HFF-Myc (cell line): ENCODE measurements around the gene AKR1C2.
"Not testable (repeated sequence)": the region's sequence is repeated elsewhere in the genome, so short reads cannot be mapped to it uniquely, and the experiment has no call there.

Source experiments
- DNase-seq: peaks from one replicate; pipeline ENCODE4 v3.0.0-alpha.2; 2011; ENCODE audit warnings: low read depth; ENCODE audit errors: extremely low read depth
- H3K4me3 ChIP-seq: replicated peaks from 2 replicates; pipeline ENCODE4 v1.5.1; 2011; ENCODE audit warnings: low read depth, mild to moderate bottlenecking, control low read depth, low read length
- TF ChIP-seq, protein P1 (sequence below): IDR thresholded peaks from 2 replicates; pipeline ENCODE4 v1.5.1; 2012; ENCODE audit warnings: mild to moderate bottlenecking, low read depth, low read length, control low read depth; ENCODE audit errors: missing control alignments

The AKR1C2 gene

DNA sequence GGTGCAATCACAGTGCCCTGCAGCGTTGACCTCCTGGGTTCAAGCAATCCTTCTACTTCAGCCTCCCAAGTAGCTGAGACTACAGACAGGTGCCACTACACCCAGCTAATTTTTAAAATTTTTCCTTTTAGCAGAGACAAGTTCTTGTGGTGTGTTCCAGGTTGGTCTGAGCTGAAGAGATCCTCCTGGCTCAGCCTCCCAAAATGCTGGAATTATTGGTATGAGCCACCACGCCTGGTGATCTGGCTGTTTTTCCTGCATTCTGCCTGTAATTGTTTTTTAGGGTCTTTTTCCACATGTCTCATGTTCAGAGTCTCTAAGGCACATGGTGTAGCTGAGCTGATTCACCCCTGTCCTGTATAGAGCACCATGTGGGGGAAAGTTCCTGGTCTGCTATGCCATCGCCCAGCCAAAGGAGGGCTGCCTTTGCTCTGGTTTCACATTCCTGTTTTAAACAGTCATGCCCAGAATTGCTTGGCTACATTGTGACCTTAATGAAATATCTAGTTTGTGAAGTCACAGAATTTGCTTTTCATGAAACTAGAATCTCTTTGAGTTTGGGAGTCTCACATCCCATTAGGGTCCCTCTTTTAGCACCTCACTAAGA is 15.1 kb upstream of the AKR1C2 start:
- TF ChIP-seq, protein P1, sequence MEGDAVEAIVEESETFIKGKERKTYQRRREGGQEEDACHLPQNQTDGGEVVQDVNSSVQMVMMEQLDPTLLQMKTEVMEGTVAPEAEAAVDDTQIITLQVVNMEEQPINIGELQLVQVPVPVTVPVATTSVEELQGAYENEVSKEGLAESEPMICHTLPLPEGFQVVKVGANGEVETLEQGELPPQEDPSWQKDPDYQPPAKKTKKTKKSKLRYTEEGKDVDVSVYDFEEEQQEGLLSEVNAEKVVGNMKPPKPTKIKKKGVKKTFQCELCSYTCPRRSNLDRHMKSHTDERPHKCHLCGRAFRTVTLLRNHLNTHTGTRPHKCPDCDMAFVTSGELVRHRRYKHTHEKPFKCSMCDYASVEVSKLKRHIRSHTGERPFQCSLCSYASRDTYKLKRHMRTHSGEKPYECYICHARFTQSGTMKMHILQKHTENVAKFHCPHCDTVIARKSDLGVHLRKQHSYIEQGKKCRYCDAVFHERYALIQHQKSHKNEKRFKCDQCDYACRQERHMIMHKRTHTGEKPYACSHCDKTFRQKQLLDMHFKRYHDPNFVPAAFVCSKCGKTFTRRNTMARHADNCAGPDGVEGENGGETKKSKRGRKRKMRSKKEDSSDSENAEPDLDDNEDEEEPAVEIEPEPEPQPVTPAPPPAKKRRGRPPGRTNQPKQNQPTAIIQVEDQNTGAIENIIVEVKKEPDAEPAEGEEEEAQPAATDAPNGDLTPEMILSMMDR: peak; percentile 11
- H3K4me3 ChIP-seq, DNase-seq: not testable (repeated sequence)

DNA sequence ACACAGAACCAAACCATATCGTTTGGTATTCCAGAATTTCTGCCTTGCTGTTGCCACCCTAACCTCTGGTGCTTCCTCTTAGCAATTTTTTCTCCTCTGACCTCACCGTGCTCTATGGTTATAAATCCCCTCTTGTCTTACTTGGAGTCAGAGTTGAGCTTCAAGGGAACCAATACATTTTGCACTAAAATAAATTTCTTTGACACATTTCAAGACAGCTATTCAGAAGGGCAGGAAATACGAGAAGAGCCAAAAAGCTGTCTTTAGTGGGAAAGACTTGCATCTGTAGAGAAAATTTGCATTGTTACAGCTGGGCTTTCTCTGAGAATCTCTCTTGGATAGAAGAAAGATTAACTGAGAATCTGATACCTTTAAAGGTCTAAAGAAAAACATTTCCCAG is 14.5 kb upstream of the AKR1C2 start:
- TF ChIP-seq, protein P1: no peak
- no peak overlapping the region for H3K4me3 ChIP-seq
- DNase-seq: no peak

DNA sequence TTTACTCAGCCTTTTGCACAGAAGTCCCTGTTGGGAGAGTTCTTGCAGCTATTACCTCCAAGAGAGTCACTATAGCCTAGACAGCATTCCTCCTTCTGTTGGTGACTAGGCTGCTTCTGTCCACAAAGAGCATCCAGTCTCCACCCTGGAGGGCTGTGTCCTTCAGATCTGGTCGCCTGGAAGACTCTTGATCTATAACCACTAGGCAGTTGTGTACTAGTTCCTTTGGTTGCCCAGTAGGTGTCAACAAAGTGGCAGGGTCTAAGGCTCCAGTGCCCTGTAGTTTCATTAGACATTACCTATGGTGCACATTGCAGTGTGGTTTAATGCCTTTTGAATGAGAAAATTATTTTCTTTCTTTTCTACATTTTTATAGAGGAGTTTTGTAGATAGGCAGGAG is 11.3 kb upstream of the AKR1C2 start:
- H3K4me3 ChIP-seq: no peak overlapping the region
- TF ChIP-seq, protein P1: no peak
- no peak for DNase-seq

DNA sequence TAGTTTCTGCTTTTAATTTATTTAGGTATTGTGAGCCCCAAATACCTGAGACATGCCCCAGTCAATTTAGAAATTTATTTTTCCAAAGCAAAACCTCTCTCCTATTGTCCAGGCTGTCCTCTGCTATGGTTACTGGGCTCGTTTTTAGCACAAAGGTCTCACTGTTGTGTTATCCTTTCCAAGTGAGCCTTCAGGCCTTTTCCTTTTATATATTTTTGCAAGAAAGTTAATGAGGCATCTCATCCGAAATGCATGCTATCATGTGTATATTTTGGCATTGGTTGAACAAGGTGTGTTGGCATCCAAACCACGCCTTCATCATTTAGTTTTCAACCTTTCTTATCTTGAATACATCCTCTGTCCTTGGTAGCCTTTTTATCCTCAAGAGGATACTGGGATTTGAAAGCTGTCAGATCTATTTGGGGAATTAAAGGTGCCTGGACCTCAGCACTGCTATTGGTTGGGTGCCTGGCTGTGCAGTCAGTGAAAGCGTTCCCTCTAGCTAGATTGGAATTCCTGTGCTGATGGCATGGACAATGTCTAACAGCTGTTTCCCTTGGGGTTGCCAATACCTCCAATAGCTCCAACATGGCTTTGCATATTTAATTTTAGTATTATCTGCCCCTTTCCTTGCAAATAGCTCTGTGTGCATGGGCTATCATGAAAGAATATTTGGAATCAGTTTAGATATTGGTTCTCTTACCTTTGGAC is 10.7 kb upstream of the AKR1C2 start:
- DNase-seq, H3K4me3 ChIP-seq: not testable (repeated sequence)

DNA sequence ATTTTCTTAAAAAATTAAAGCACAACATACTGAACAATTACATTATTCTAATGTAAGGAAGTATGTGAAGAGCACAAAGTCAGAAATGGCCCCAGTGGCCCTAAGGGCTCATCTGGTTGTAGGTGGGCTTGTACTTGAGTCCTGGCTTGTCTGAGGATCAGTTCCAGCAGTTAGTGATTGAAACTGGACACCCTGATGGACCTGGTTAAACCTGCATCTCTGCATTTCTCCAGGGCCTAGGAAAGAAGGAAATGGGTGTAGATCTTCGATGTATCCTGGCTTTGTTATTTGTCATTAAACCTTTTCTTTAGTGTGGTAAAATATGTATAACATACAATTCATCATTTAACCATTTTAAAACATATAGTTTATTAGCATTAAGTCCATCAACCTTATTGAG is 9.7 kb upstream of the AKR1C2 start:
- no peak overlapping the region for H3K4me3 ChIP-seq
- TF ChIP-seq, protein P1: no peak
- DNase-seq: no peak

DNA sequence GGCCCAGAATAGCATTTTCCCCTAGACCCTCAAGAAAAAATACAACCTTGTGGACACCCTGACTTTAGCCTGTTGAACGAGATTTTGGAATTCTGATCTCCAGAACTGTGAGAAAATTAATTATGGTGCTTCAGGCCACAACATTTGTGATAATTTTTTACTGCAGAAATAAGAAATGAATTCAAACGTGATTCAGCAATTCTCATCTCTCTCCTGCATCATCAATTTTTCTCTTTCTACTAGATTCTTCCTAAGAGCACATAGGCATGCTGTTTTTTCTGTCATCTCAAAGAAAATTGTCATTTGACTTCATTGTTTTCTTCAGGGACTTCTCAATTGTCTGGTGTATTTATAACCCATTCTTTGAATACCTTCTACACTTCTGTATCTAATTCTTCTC is 8.9 kb upstream of the AKR1C2 start:
- TF ChIP-seq, protein P1: no peak
- H3K4me3 ChIP-seq: no peak overlapping the region
- DNase-seq: no peak

DNA sequence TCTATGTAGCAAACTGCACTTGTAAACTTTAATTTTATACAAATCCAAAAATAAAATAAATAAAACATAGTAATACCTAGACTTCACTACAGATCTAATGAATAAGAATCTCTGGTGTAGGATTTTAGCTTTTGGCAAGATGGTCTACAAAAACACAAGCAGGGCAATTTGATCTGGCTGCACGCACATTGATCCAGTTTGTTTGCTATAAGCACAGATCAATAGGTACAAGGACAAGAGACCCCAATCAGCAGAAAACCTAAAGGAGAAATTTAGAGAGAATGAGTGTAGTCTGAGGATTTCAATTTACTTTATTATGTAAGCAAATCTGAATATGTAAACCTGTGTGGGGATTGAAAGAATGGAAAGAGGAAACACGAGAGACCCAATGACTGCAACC is 7.7 kb upstream of the AKR1C2 start:
- not testable (repeated sequence) for DNase-seq

DNA sequence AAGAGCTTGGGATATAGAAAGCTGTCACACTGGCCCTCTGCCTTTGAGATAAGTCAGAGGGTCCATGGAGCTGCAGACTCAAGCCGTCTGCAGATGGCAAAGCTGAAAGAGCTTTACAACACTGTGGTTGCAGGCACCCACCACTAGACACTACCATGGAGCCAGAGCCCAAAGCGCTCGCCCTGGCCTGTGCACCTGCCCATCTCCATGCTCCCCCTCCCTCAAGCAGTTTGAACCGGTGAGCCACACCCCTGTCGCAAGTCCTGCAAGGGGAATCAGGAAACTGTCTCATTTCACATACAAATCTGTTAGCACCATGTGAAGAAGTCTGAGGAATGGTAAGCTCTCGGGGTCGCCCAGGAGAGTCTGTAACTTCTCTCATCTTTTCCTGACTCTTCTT is 6.4 kb upstream of the AKR1C2 start:
- DNase-seq, H3K4me3 ChIP-seq: not testable (repeated sequence)

More for the DNA sequence above, 7.7 kb upstream of the AKR1C2 start:
- not testable (repeated sequence) for H3K4me3 ChIP-seq

DNA sequence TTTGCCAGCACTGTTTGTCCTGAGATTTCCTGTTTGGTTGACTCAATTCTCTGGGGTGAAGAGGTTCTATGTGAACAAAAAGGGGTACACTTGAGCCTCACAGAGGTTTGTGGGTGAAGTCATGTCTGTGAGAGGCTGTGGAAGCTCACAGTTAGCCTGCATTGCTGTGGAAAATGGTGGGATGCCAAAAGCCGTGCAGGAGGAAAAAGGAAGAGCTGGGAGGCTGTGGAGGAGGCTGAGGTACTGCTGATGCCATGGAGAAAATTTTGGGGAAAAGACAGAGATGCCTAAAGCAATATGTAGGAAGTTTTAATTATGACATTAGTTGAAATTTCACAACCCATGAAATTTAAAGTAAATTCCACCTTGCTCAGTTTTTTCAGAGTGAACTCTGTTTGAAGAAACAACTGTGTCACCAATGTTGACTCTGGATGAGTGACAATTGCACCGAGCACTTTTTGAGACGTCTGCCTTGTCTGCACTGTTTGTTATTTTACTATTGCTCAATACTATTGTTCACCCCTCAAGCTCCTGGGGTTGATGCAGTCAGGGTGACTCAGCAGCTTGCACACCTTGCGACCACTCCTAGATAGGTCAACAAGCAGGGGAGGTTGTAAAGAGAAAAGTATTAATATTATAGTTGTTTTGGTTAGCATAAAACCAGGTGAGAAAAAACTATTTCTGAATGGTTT is 5.3 kb upstream of the AKR1C2 start:
- not testable (repeated sequence) for H3K4me3 ChIP-seq, DNase-seq

DNA sequence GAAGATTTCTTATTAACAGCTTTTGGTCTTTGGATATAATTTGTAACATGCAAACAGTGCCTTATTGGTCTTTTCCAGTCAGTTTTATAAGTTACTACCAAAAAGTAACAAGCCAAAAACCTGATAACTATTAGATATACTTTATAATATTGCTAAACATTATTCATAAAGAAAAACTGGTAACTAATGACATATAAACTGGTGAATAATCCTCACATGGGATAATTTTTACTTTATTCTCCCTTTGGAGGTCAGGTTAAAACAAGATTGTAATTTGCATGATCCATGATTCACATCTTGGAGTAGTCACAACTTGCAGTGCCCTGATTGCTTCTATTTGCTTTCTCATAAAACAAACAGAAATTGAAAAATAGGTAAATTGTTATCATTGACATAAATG is 844 bp upstream of the AKR1C2 start:
- not testable (repeated sequence) for DNase-seq

DNA sequence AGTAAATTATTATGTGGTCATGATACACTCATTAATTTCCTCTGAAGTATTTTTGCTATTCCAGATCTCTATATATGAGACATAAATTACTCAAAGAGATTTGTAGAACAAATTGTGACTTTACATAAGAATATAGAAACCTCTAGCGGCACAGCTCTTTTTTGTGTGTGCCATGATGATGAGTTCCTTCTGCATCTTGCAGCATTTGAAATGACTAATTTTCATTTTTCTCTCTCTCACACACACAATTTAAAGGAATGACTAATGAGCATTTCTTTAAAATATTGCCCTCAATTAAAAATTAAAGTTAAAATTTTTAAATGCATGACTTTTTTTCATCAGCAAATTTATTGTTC is 351 bp upstream of the AKR1C2 start:
- not testable (repeated sequence) for DNase-seq, H3K4me3 ChIP-seq

More for the DNA sequence above, 844 bp upstream of the AKR1C2 start:
- not testable (repeated sequence) for H3K4me3 ChIP-seq
